H9 (cell line): Measurements from ENCODE around the gene DPH3. TPM values are rescaled to one million over a fixed set of nuclear protein-coding genes. Genes with fewer than 3 reads are reported as not detected.

Experiments
- DNase-seq: peaks from one replicate; pipeline ENCODE4 v3.0.0-alpha.2; 2017
- H2AFZ ChIP-seq: one replicate; pipeline ENCODE4 v1.6.1; 2013; ENCODE audit warnings: mild to moderate bottlenecking, low read length, control low read depth, moderate library complexity
- H2AK5ac ChIP-seq: 2 replicates; pipeline ENCODE4 v1.6.1; 2013; ENCODE audit warnings: low read length, control low read depth, mixed read lengths; ENCODE audit not compliant: insufficient read length
- H2BK120ac ChIP-seq: one replicate; pipeline ENCODE4 v1.6.1; 2013; ENCODE audit warnings: low read depth, mild to moderate bottlenecking, low read length, control low read depth, inconsistent platforms; ENCODE audit not compliant: poor library complexity, severe bottlenecking
- H2BK12ac ChIP-seq: 2 replicates; pipeline ENCODE4 v1.6.1; 2013; ENCODE audit warnings: low read length, control low read depth, mixed read lengths, low read depth; ENCODE audit not compliant: insufficient read length
- H2BK15ac ChIP-seq: 2 replicates; pipeline ENCODE4 v1.6.1; 2013; ENCODE audit warnings: low read depth, low read length, control low read depth
- H2BK20ac ChIP-seq: one replicate; pipeline ENCODE4 v1.6.1; 2013; ENCODE audit warnings: low read depth, mild to moderate bottlenecking, low read length, control low read depth, inconsistent platforms; ENCODE audit not compliant: poor library complexity, severe bottlenecking
- H2BK5ac ChIP-seq: 2 replicates; pipeline ENCODE4 v1.6.1; 2013; ENCODE audit warnings: low read length, control low read depth, mixed read lengths; ENCODE audit not compliant: insufficient read length
- H3K14ac ChIP-seq: 2 replicates; pipeline ENCODE4 v1.6.1; 2013; ENCODE audit warnings: low read length, control low read depth; ENCODE audit not compliant: insufficient read depth
- H3K18ac ChIP-seq: 2 replicates; pipeline ENCODE4 v1.6.1; 2013; ENCODE audit warnings: low read depth, mild to moderate bottlenecking, mixed read lengths, low read length, control low read depth; ENCODE audit not compliant: insufficient read length
- H3K23ac ChIP-seq: 2 replicates; pipeline ENCODE4 v1.6.1; 2013; ENCODE audit warnings: low read length, control low read depth, mixed read lengths, low read depth; ENCODE audit not compliant: insufficient read length
- H3K23me2 ChIP-seq: 2 replicates; pipeline ENCODE4 v1.6.1; 2013; ENCODE audit warnings: low read depth, mild to moderate bottlenecking, mixed read lengths, low read length, control low read depth; ENCODE audit not compliant: insufficient read length, poor library complexity, severe bottlenecking
- H3K27ac ChIP-seq: 2 replicates; pipeline ENCODE4 v1.5.1; 2013; ENCODE audit warnings: low read length, control low read depth, mixed read lengths, low read depth; ENCODE audit not compliant: insufficient read length
- H3K27me3 ChIP-seq: 2 replicates; pipeline ENCODE4 v1.6.1; 2013; ENCODE audit warnings: low read length, control low read depth, inconsistent platforms; ENCODE audit not compliant: insufficient read depth
- H3K4ac ChIP-seq: 2 replicates; pipeline ENCODE4 v1.6.1; 2013; ENCODE audit warnings: low read depth, mild to moderate bottlenecking, control low read depth, inconsistent platforms, low read length, moderate library complexity
- H3K4me1 ChIP-seq: 2 replicates; pipeline ENCODE4 v1.6.1; 2013; ENCODE audit warnings: low read length, control low read depth, inconsistent platforms; ENCODE audit not compliant: insufficient read depth
- H3K4me2 ChIP-seq: 2 replicates; pipeline ENCODE4 v1.6.1; 2013; ENCODE audit warnings: low read length, control low read depth, mixed read lengths; ENCODE audit not compliant: insufficient read length, insufficient read depth
- H3K56ac ChIP-seq: 2 replicates; pipeline ENCODE4 v1.6.1; 2013; ENCODE audit warnings: low read depth, mild to moderate bottlenecking, mixed read lengths, low read length, control low read depth; ENCODE audit not compliant: insufficient read length
- H3K79me1 ChIP-seq: 2 replicates; pipeline ENCODE4 v1.6.1; 2013; ENCODE audit warnings: low read depth, mild to moderate bottlenecking, moderate library complexity, low read length, control low read depth, inconsistent platforms; ENCODE audit not compliant: insufficient read depth, poor library complexity, severe bottlenecking
- H3K79me2 ChIP-seq: 2 replicates; pipeline ENCODE4 v1.6.1; 2013; ENCODE audit warnings: low read length, control low read depth, inconsistent platforms; ENCODE audit not compliant: insufficient read depth
- H3K9ac ChIP-seq: 2 replicates; pipeline ENCODE4 v1.6.1; 2013; ENCODE audit warnings: low read length, control low read depth, mixed read lengths; ENCODE audit not compliant: insufficient read length; ENCODE audit errors: extremely low read depth
- H3K9me3 ChIP-seq: one replicate; pipeline ENCODE4 v1.6.1; 2013; ENCODE audit warnings: low read depth, low read length, inconsistent platforms; ENCODE audit not compliant: control insufficient read depth
- H3T11ph ChIP-seq: one replicate; pipeline ENCODE4 v1.6.1; 2013; ENCODE audit warnings: mild to moderate bottlenecking, low read length, control low read depth, inconsistent platforms
- H4K20me1 ChIP-seq: one replicate; pipeline ENCODE4 v1.6.1; 2013; ENCODE audit not compliant: control insufficient read depth, insufficient read length, insufficient read depth
- H4K5ac ChIP-seq: 2 replicates; pipeline ENCODE4 v1.6.1; 2013; ENCODE audit warnings: low read depth, mild to moderate bottlenecking, mixed read lengths, low read length, control low read depth; ENCODE audit not compliant: insufficient read length
- H4K8ac ChIP-seq: replicated peaks from 2 replicates; pipeline ENCODE4 v1.6.1; 2013; ENCODE audit warnings: low read length, control low read depth, mixed read lengths, low read depth; ENCODE audit not compliant: insufficient read length
- H4K91ac ChIP-seq: 2 replicates; pipeline ENCODE4 v1.6.1; 2013; ENCODE audit warnings: low read depth, mild to moderate bottlenecking, moderate library complexity, mixed read lengths, low read length, control low read depth; ENCODE audit not compliant: insufficient read length
- H3K27ac Mint-ChIP-seq, 3 experiments: 2 replicates in 2 of 3; 3 replicates in 1 of 3; pipeline ENCODE4 v1.8.0; 2020 to 2021; ENCODE audit warnings: mixed read lengths in 3 of 3, mild to moderate bottlenecking in 1 of 3, moderate library complexity in 1 of 3
- H3K27me3 Mint-ChIP-seq: 2 replicates; pipeline ENCODE4 v1.8.0; 2021; ENCODE audit warnings: low read depth, mild to moderate bottlenecking, moderate library complexity, mixed read lengths
- H3K36me3 Mint-ChIP-seq, 3 experiments: 2 replicates in 2 of 3; 3 replicates in 1 of 3; pipeline ENCODE4 v1.8.0; 2020 to 2021; ENCODE audit warnings: low read depth in 3 of 3, mixed read lengths in 3 of 3; ENCODE audit not compliant: insufficient read depth in 1 of 3
- H3K4me1 Mint-ChIP-seq, 2 experiments: 2 replicates each; pipeline ENCODE4 v1.8.0; 2020; ENCODE audit warnings: mixed read lengths in 2 of 2
- H3K4me3 Mint-ChIP-seq, 2 experiments: 2 replicates in 1 of 2; 3 replicates in 1 of 2; pipeline ENCODE4 v1.8.0; 2020 to 2021; ENCODE audit warnings: mild to moderate bottlenecking in 2 of 2, mixed read lengths in 2 of 2, moderate library complexity in 1 of 2
- H3K9me3 Mint-ChIP-seq, 2 experiments: 2 replicates in 1 of 2; 3 replicates in 1 of 2; pipeline ENCODE4 v1.8.0; 2020; ENCODE audit warnings: mild to moderate bottlenecking in 2 of 2, mixed read lengths in 2 of 2, moderate library complexity in 1 of 2
- CTCF ChIP-seq: fragments of 200-600 bp; sonication (generic); conservative IDR thresholded peaks from 3 replicates; pipeline ENCODE4 v1.8.0; 2021; ENCODE audit warnings: antibody characterized with exemption, mild to moderate bottlenecking
- WGBS: extraction: QIAGEN DNeasy Blood & Tissue Kit; methylation state at CpG from one replicate; pipeline ENCODE4 v1.1.7; 2013; ENCODE audit warnings: missing lambda C conversion rate, low lambda C conversion rate, mixed read lengths; ENCODE audit not compliant: insufficient read length; ENCODE audit errors: extremely low coverage; 5-methylcytosine and 5-hydroxymethylcytosine counted together
- total RNA-seq: library from RNA; stranded (reverse); gene quantifications from 2 replicates; pipeline ENCODE4 v1.2.1, GENCODE V29; 2021

The DPH3 gene
- total RNA-seq, 1 experiment from 2014 or later, result 36.2 TPM

- no peak overlapping the region for H3K9ac ChIP-seq
- H3K4me2 ChIP-seq, result no peak overlapping the region
- H3K27me3 Mint-ChIP-seq, result peaks cover 8% of the 10 kb centered on the region; the same call in 1 of the 2 replicates
- H3K36me3 Mint-ChIP-seq, result no peaks in the 10 kb centered on the region; a peak in 1 of 7 replicates
- no peak overlapping the region for H4K5ac ChIP-seq
- no peaks in the 10 kb centered on the region for H3K4me1 ChIP-seq
- H3K27ac Mint-ChIP-seq, result no peak overlapping the region
- no peaks in the 10 kb centered on the region for H3K79me2 ChIP-seq
- H2BK5ac ChIP-seq, result no peak overlapping the region
- no peaks in the 10 kb centered on the region for H3K4me1 Mint-ChIP-seq
- no peak overlapping the region for H2BK120ac ChIP-seq
- no peak overlapping the region for H3K4ac ChIP-seq
- H3K27ac ChIP-seq, result no peak overlapping the region
- H3K23ac ChIP-seq, result no peak overlapping the region
- DNase-seq, result no peak
- H3K9me3 ChIP-seq, result no peaks in the 10 kb centered on the region
- no peak overlapping the region for H2AFZ ChIP-seq
- no peaks in the 10 kb centered on the region for H3K23me2 ChIP-seq
- TF ChIP-seq CTCF, result no peak
- H2AK5ac ChIP-seq, result no peak overlapping the region
- H2BK15ac ChIP-seq, result no peak overlapping the region
- no peak overlapping the region for H4K8ac ChIP-seq
- WGBS, result no CpG with 5 or more reads among the region's 3 CpGs
- no peaks in the 10 kb centered on the region for H3K27me3 ChIP-seq
- H2BK12ac ChIP-seq, result no peak overlapping the region
- no peak overlapping the region for H3K4me3 Mint-ChIP-seq
- no peak overlapping the region for H2BK20ac ChIP-seq
- H3K79me1 ChIP-seq, result no peaks in the 10 kb centered on the region
- H3K14ac ChIP-seq, result no peak overlapping the region
- no peak overlapping the region for H3K18ac ChIP-seq
- no peaks in the 10 kb centered on the region for H4K20me1 ChIP-seq
- H3T11ph ChIP-seq, result no peak overlapping the region
- no peaks in the 10 kb centered on the region for H3K9me3 Mint-ChIP-seq
- no peak overlapping the region for H4K91ac ChIP-seq
- no peak overlapping the region for H3K56ac ChIP-seq
Measured at GRCh38 chr3:16221990-16222389, 42.8 kb downstream of the DPH3 start.
